Gastrocnemius medialis (tissue), 4 donors: ENCODE results near the gene PNMA6A. TPM values are rescaled to one million over a fixed set of nuclear protein-coding genes. Genes with fewer than 3 reads are reported as not detected.
"Not testable (repeated sequence)": the region's sequence is repeated elsewhere in the genome, so short reads cannot be mapped to it uniquely, and the experiment has no call there.

ENCODE experiments used
- ATAC-seq, 2 donors: fragments of 150-250 bp; one replicate each; pipeline ENCODE4 v1.9.1; 2016
- DNase-seq, 2 donors: peaks; one replicate each; pipeline ENCODE4 v3.0.0-alpha.2; 2019
- H3K27ac ChIP-seq, 4 donors: fragments of 200-600 bp; sonication (generic); 1 replicate in 1 of 4; 2 replicates in 3 of 4; pipeline ENCODE4 v1.5.1; 2016 to 2018; ENCODE audit warnings: mild to moderate bottlenecking in 2 of 4, moderate library complexity in 1 of 4
- H3K27me3 ChIP-seq, 3 donors: fragments of 200-600 bp; sonication (generic) in 2 of 3; 1 replicate in 1 of 3; 2 replicates in 2 of 3; pipeline versions ENCODE4 v1.5.1 to v1.6.0; 2016 to 2019; ENCODE audit warnings: mild to moderate bottlenecking in 1 of 3, moderate library complexity in 1 of 3
- H3K36me3 ChIP-seq, 2 donors: fragments of 200-600 bp; sonication (generic) in 1 of 2; one replicate each; pipeline ENCODE4 v1.5.1; 2017 to 2018
- H3K4me1 ChIP-seq, 2 donors: fragments of 200-600 bp; sonication (generic) in 1 of 2; one replicate each; pipeline ENCODE4 v1.5.1; 2016 to 2017; ENCODE audit warnings: mild to moderate bottlenecking in 2 of 2
- H3K4me3 ChIP-seq, 4 donors: fragments of 200-600 bp; sonication (generic) in 3 of 4; 1 replicate in 1 of 4; 2 replicates in 3 of 4; pipeline ENCODE4 v1.5.1; 2016 to 2019; ENCODE audit warnings: mild to moderate bottlenecking in 2 of 4
- H3K9me3 ChIP-seq, 3 donors: fragments of 200-600 bp; sonication (generic) in 2 of 3; 1 replicate in 1 of 3; 2 replicates in 2 of 3; pipeline ENCODE4 v1.5.1; 2016 to 2019
- CTCF ChIP-seq, 5 experiments: fragments of 450-650 bp in 3 of 5; fragments of 200-600 bp in 2 of 5; sonication (generic) in 2 of 5; IDR thresholded peaks in 4 of 5; conservative IDR thresholded peaks in 1 of 5; 1 replicate in 4 of 5; 2 replicates in 1 of 5; pipeline ENCODE4 v1.5.1; 2016 to 2019; ENCODE audit warnings: antibody characterized with exemption in 5 of 5, mild to moderate bottlenecking in 3 of 5, moderate library complexity in 3 of 5
- POLR2A ChIP-seq, 2 donors: fragments of 450-650 bp; IDR thresholded peaks; one replicate each; pipeline ENCODE4 v1.6.1; 2017; ENCODE audit warnings: antibody characterized with exemption in 2 of 2, mild to moderate bottlenecking in 2 of 2, moderate library complexity in 2 of 2
- in situ Hi-C, 4 donors: fragments of 200-750 bp; cut with MboI; loops; one replicate each; pipeline versions ENCODE4 v1.15.0 to v1.8.0; 2017; ENCODE audit warnings: low sequenced_read_pairs in 4 of 4
- intact Hi-C: fragments of 100-400 bp; cut with DNase I; formaldehyde crosslinking; loops from one replicate; pipeline ENCODE4 v1.15.1; 2023; ENCODE audit warnings: low total_unique reads
- total RNA-seq, 4 donors: library from RNA; depleted of rRNA; stranded (reverse); fragments of >200 nt; gene quantifications; one replicate each; pipeline versions ENCODE4 v1.1.0 to v1.2.3, GENCODE V29; 2016

The PNMA6A gene
- total RNA-seq, result under 1 TPM in 2 of 4 donors, not detected in 2; 0.36 to 0.44 TPM

GRCh38 chrX:153071909-153072583 lies at the start of gene PNMA6A:
TSS of gene PNMA6A (plus strand) at chrX:153072454. CDS start at chrX:153073063, 609 bp downstream.
- ATAC-seq, H3K4me1 ChIP-seq, H3K9me3 ChIP-seq, intact Hi-C loops, H3K4me3 ChIP-seq, H3K27me3 ChIP-seq, H3K27ac ChIP-seq, DNase-seq, in situ Hi-C loops, H3K36me3 ChIP-seq: not testable (repeated sequence)

- DNase-seq, H3K36me3 ChIP-seq, H3K27me3 ChIP-seq, intact Hi-C loops, H3K4me3 ChIP-seq, H3K4me1 ChIP-seq, ATAC-seq, in situ Hi-C loops, H3K9me3 ChIP-seq, H3K27ac ChIP-seq: not testable (repeated sequence)
These were observed 45.8 kb upstream of the PNMA6A start for GRCh38 chrX:153026501-153026900.

GRCh38 chrX:153028487-153028886 lies 43.8 kb upstream of the PNMA6A start:
- in situ Hi-C loops, H3K27ac ChIP-seq, H3K36me3 ChIP-seq, H3K4me1 ChIP-seq, intact Hi-C loops, H3K27me3 ChIP-seq, H3K9me3 ChIP-seq, ATAC-seq, H3K4me3 ChIP-seq, DNase-seq: not testable (repeated sequence)

GRCh38 chrX:153029162-153029561 lies 43.1 kb upstream of the PNMA6A start:
- no peak overlapping the region for H3K27ac ChIP-seq
- no peaks in the 10 kb centered on the region for H3K4me1 ChIP-seq
- in situ Hi-C loops, result no loop called here
- intact Hi-C loops, result no loop called here
- no peak overlapping the region for H3K4me3 ChIP-seq
- H3K9me3 ChIP-seq, result no peaks in the 10 kb centered on the region
- no peaks in the 10 kb centered on the region for H3K36me3 ChIP-seq
- ATAC-seq, result no peak
- no peaks in the 10 kb centered on the region for H3K27me3 ChIP-seq
- TF ChIP-seq CTCF (IDR thresholded peaks at IDR 0.05 in 4 of 5, conservative IDR thresholded peaks at IDR 0.05 in 1 of 5), result no peak
- TF ChIP-seq POLR2A (IDR thresholded peaks at IDR 0.05), result no peak
- DNase-seq, result no peak

GRCh38 chrX:153029875-153030274 lies 42.4 kb upstream of the PNMA6A start:
- Histone ChIP-seq H3K36me3 (no peaks in the 10 kb centered on the region), H3K9me3 (no peaks in the 10 kb centered on the region), H3K4me1 (no peaks in the 10 kb centered on the region), H3K27ac (no peak overlapping the region), H3K27me3 (no peaks in the 10 kb centered on the region), H3K4me3 (no peak overlapping the region)
- ATAC-seq (no peak), DNase-seq (no peak)
- TF ChIP-seq POLR2A (IDR thresholded peaks at IDR 0.05) (no peak), CTCF (IDR thresholded peaks at IDR 0.05 in 4 of 5, conservative IDR thresholded peaks at IDR 0.05 in 1 of 5) (no peak)
- in situ Hi-C loops (no loop called here), intact Hi-C loops (loop anchor here (5.0 kb wide), 1 partner anchor 88 kb away; no protein-coding TSS in a partner anchor)

GRCh38 chrX:153030801-153031200 lies 41.5 kb upstream of the PNMA6A start:
- TF ChIP-seq POLR2A (IDR thresholded peaks at IDR 0.05) (no peak), CTCF (IDR thresholded peaks at IDR 0.05 in 4 of 5, conservative IDR thresholded peaks at IDR 0.05 in 1 of 5) (no peak)
- in situ Hi-C loops, result no loop called here
- no peaks in the 10 kb centered on the region for H3K27me3 ChIP-seq
- no peak overlapping the region for H3K4me3 ChIP-seq
- intact Hi-C loops, result loop anchor here (5.0 kb wide), 1 partner anchor 88 kb away; no protein-coding TSS in a partner anchor
- H3K27ac ChIP-seq, result no peak overlapping the region
- H3K36me3 ChIP-seq, result no peaks in the 10 kb centered on the region
- ATAC-seq (no peak), DNase-seq (no peak)
- no peaks in the 10 kb centered on the region for H3K4me1 ChIP-seq
- H3K9me3 ChIP-seq, result no peaks in the 10 kb centered on the region
